ENCODE results near the gene ANKRD34B. TPM values are rescaled to one million over a fixed set of nuclear protein-coding genes. Genes with fewer than 3 reads are reported as not detected.

The ANKRD34B gene
- total RNA-seq (2021) (not detected in 2 replicates), Bru-seq, nascent RNA (percentile 6 among the genes with signal in this experiment), BruChase-seq, experiment 1, labeled RNA remaining after a 2-hour chase (not detected), BruChase-seq, experiment 2, labeled RNA remaining after a 6-hour chase (not detected)
- long read RNA-seq: 0 reads

DNA sequence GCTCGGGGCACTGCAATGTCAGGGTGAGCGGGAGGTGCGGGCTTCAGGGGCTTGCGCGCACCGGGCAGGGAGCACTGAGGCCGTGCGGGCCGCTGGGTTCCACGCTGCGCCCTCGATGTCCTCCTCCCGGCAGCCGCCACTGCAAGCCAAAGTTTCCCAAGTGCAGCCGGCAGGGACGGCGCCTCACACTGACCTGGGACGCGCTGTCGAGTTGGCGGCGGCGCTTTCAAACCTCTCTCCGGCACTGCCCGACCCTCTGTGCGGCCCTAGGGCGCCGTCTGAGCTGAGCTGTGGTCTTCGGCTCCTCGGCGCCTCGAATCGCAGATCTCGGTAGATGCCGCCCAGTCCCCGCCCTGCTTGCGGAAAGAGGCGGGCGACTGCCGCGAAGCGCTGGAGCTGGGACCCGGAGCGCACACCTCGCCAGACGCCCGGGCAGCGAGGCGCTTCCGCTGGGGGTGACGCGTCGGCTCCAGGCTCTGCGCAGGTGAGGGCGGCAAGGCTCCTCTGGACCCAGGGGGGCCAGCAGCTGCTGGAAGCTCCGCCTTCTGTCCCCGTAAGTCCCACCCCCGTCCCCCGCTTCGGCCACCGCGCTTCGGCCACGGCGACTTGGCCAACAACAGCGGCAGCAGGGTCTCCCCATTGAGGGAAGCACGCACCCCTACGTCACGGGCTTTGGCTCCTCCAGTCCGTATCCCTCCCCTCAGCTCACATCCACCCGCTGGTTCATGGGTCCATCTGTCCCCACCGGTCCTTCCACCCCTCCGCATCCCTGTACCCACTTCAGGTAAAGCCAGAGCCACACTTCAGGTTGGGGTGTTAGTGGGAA, at the start of gene ANKRD34B:
Gene ANKRD34B, minus strand, starts transcription at position 320 of the 826 bp plus-strand sequence. CDS start 10,261 bp downstream, outside the sequence.
- Histone ChIP-seq H3K4me3 (ENCODE audit: low read depth, low read length, poor library complexity, severe bottlenecking) (peak within 1 kb of the TSS; percentile 36), H3K36me3 (ENCODE audit: insufficient read depth, low read length, poor library complexity, severe bottlenecking) (no peaks in the 10 kb centered on the region), H3K9me3 (ENCODE audit: low read depth, low read length, poor library complexity, severe bottlenecking) (no peaks in the 10 kb centered on the region), H3K4me1 (ENCODE audit: insufficient read depth, low read length, poor library complexity, severe bottlenecking) (peaks cover 9% of the 10 kb centered on the region), H3K27ac (ENCODE audit: low read depth, low read length, poor library complexity, severe bottlenecking) (no peak within 1 kb of the TSS), H3K27me3 (replicated peaks; ENCODE audit: insufficient read depth, low read depth, low read length, poor library complexity) (peaks cover 75% of the 10 kb centered on the region)
- TF ChIP-seq, protein P1, sequence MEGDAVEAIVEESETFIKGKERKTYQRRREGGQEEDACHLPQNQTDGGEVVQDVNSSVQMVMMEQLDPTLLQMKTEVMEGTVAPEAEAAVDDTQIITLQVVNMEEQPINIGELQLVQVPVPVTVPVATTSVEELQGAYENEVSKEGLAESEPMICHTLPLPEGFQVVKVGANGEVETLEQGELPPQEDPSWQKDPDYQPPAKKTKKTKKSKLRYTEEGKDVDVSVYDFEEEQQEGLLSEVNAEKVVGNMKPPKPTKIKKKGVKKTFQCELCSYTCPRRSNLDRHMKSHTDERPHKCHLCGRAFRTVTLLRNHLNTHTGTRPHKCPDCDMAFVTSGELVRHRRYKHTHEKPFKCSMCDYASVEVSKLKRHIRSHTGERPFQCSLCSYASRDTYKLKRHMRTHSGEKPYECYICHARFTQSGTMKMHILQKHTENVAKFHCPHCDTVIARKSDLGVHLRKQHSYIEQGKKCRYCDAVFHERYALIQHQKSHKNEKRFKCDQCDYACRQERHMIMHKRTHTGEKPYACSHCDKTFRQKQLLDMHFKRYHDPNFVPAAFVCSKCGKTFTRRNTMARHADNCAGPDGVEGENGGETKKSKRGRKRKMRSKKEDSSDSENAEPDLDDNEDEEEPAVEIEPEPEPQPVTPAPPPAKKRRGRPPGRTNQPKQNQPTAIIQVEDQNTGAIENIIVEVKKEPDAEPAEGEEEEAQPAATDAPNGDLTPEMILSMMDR (conservative IDR thresholded peaks at IDR 0.05; ENCODE audit: low read depth, low read length): no peak
- TF ChIP-seq EZH2 (IDR thresholded peaks at IDR 0.05; ENCODE audit: borderline replicate concordance, low read depth, low read length, poor library complexity, severe bottlenecking): peak; percentile 14
- CTCF ChIA-PET: no interaction called here
- peak; percentile 50 for DNase-seq (ENCODE audit: low spot score)
- BruUV-seq (replicated peaks): no TSS peak
- POLR2A ChIA-PET (ENCODE audit: low non-redundant PET): no interaction called here
- intact Hi-C loops (cut with micrococcal nuclease; ENCODE audit: unreplicated experiment): no loop called here

DNA sequence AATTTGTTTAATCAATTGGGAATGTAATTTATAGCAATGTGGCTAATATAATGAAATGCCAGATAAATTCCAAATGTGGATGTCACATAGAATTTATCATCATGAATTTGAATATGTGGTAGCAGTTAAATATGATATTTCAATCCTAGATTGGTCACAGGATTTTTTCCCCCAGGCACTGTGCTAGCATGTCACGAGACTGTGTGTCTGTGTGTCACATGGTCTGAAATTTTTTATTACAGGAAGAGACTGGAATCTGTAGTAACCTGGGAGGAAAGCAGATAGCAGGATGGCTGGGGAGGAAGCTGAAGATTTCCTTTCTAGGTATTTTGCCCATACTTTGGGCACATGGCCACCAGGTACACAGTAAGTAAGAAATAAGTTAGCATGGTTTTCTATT, 49.0 kb upstream of the ANKRD34B start:
- Histone ChIP-seq H3K4me1 (ENCODE audit: insufficient read depth, low read length, poor library complexity, severe bottlenecking) (no peaks in the 10 kb centered on the region), H3K27ac (ENCODE audit: low read depth, low read length, poor library complexity, severe bottlenecking) (no peak overlapping the region), H3K9me3 (ENCODE audit: low read depth, low read length, poor library complexity, severe bottlenecking) (no peaks in the 10 kb centered on the region), H3K27me3 (replicated peaks; ENCODE audit: insufficient read depth, low read depth, low read length, poor library complexity) (no peaks in the 10 kb centered on the region), H3K4me3 (ENCODE audit: low read depth, low read length, poor library complexity, severe bottlenecking) (no peak overlapping the region), H3K36me3 (ENCODE audit: insufficient read depth, low read length, poor library complexity, severe bottlenecking) (no peaks in the 10 kb centered on the region)
- CTCF ChIA-PET: no interaction called here
- no TSS peak for BruUV-seq (replicated peaks)
- intact Hi-C loops (cut with micrococcal nuclease; ENCODE audit: unreplicated experiment): no loop called here
- TF ChIP-seq EZH2 (IDR thresholded peaks at IDR 0.05; ENCODE audit: borderline replicate concordance, low read depth, low read length, poor library complexity, severe bottlenecking): no peak
- TF ChIP-seq, protein P1 (conservative IDR thresholded peaks at IDR 0.05; ENCODE audit: low read depth, low read length): no peak
- no peak for DNase-seq (ENCODE audit: low spot score)
- POLR2A ChIA-PET (ENCODE audit: low non-redundant PET): no interaction called here

DNA sequence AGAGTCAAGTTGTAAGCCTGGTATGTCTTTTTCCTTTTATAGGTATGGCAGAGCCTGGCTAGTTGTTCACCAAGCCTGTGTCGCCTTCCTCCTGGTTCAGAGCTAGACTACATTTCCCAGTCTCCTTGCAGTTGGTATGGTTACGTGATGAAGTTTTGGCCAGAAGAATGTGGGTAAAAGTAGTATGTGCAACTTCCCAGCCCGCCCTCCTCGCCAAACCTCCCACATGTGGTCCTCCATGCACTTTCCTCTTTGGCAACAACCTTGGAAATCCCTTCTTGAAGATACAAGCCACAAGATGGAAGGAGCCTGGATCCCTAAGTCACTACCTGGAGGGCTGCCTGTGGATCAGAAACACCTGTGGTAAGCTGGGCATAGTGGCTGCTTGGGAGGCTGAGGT, 48.4 kb upstream of the ANKRD34B start:
- H3K9me3 ChIP-seq (ENCODE audit: low read depth, low read length, poor library complexity, severe bottlenecking): no peaks in the 10 kb centered on the region
- H3K4me1 ChIP-seq (ENCODE audit: insufficient read depth, low read length, poor library complexity, severe bottlenecking): no peaks in the 10 kb centered on the region
- POLR2A ChIA-PET (ENCODE audit: low non-redundant PET): no interaction called here
- intact Hi-C loops (cut with micrococcal nuclease; ENCODE audit: unreplicated experiment): no loop called here
- no peak for DNase-seq (ENCODE audit: low spot score)
- TF ChIP-seq, protein P1 (conservative IDR thresholded peaks at IDR 0.05; ENCODE audit: low read depth, low read length): no peak
- no peak for TF ChIP-seq EZH2 (IDR thresholded peaks at IDR 0.05; ENCODE audit: borderline replicate concordance, low read depth, low read length, poor library complexity, severe bottlenecking)
- no peak overlapping the region for H3K27ac ChIP-seq (ENCODE audit: low read depth, low read length, poor library complexity, severe bottlenecking)
- H3K27me3 ChIP-seq (replicated peaks; ENCODE audit: insufficient read depth, low read depth, low read length, poor library complexity): no peaks in the 10 kb centered on the region
- no peak overlapping the region for H3K4me3 ChIP-seq (ENCODE audit: low read depth, low read length, poor library complexity, severe bottlenecking)
- CTCF ChIA-PET: no interaction called here
- no TSS peak for BruUV-seq (replicated peaks)
- no peaks in the 10 kb centered on the region for H3K36me3 ChIP-seq (ENCODE audit: insufficient read depth, low read length, poor library complexity, severe bottlenecking)

Measured in A673 (cell line).